Ishikawa (cell line): Measurements from ENCODE around the gene GBA3.

Experiments used
- CREB1 ChIP-seq: IDR thresholded peaks from 2 replicates; pipeline ENCODE4 v1.6.1; 2012; ENCODE audit warnings: low read depth
- EP300 ChIP-seq: IDR thresholded peaks from 2 replicates; pipeline ENCODE4 v1.6.1; 2012; ENCODE audit warnings: borderline replicate concordance
- NFIC ChIP-seq: IDR thresholded peaks from 2 replicates; pipeline ENCODE4 v1.6.1; 2012
- RAD21 ChIP-seq: IDR thresholded peaks from 2 replicates; pipeline ENCODE4 v1.6.1; 2012; ENCODE audit warnings: low read depth
- REST ChIP-seq: IDR thresholded peaks from 2 replicates; pipeline ENCODE4 v1.6.1; 2012; ENCODE audit warnings: low read depth, mild to moderate bottlenecking
- YY1 ChIP-seq: IDR thresholded peaks from 2 replicates; pipeline ENCODE4 v1.6.1; 2012; ENCODE audit warnings: low read depth

- TF ChIP-seq RAD21 (no peak), CREB1 (no peak), EP300 (no peak), REST (no peak), NFIC (no peak), YY1 (no peak)
These were observed 24.4 kb upstream of the GBA3 start for GRCh38 chr4:22668301-22668700.
